K562 (cell line): ENCODE results near the gene POR. TPM values are rescaled to one million over a fixed set of nuclear protein-coding genes. Genes with fewer than 3 reads are reported as not detected.

ENCODE experiments used
- ARID2 ChIP-seq: fragments of 450-650 bp; IDR thresholded peaks from 2 replicates; pipeline ENCODE4 v1.6.1; 2017; ENCODE audit warnings: antibody characterized with exemption, mild to moderate bottlenecking
- CBX3 ChIP-seq, 2 experiments: IDR thresholded peaks; 1 replicate in 1 of 2; 2 replicates in 1 of 2; pipeline ENCODE4 v1.6.1; 2012; ENCODE audit warnings: inconsistent platforms in 2 of 2, low read length in 2 of 2, borderline replicate concordance in 1 of 2, control low read depth in 1 of 2
- CEBPG ChIP-seq, 3 experiments: fragments of 200-800 bp in 1 of 3; sonication (Bioruptor generic) in 1 of 3; sonication (generic) in 1 of 3; formaldehyde crosslinking in 1 of 3; IDR thresholded peaks in 2 of 3; conservative IDR thresholded peaks in 1 of 3; 2 replicates each; pipeline versions ENCODE4 v1.6.1 to v1.8.0; 2016 to 2022; ENCODE audit warnings: missing compliant biosample characterization in 2 of 3, missing genetic modification characterization in 2 of 3, mild to moderate bottlenecking in 1 of 3, missing genetic modification reagents in 1 of 3
- CTBP1 ChIP-seq: fragments of 450-650 bp; IDR thresholded peaks from 2 replicates; pipeline ENCODE4 v1.6.1; 2016; ENCODE audit warnings: borderline replicate concordance
- ETV5 ChIP-seq: sonication (generic); formaldehyde crosslinking; IDR thresholded peaks from 2 replicates; pipeline ENCODE4 v1.4.0; 2020; ENCODE audit warnings: low read depth, mild to moderate bottlenecking, missing genetic modification reagents
- HDAC8 ChIP-seq: fragments of 450-650 bp; IDR thresholded peaks from 2 replicates; pipeline ENCODE4 v1.6.1; 2016; ENCODE audit warnings: mild to moderate bottlenecking, missing genetic modification characterization, moderate library complexity, missing compliant biosample characterization
- NFYB ChIP-seq: IDR thresholded peaks from 2 replicates; pipeline ENCODE4 v1.6.1; 2011; ENCODE audit warnings: mild to moderate bottlenecking, moderate library complexity; ENCODE audit not compliant: insufficient read length; ENCODE audit errors: extremely low read depth
- NR2C2 ChIP-seq, 2 experiments: fragments of 200-800 bp in 1 of 2; sonication (Bioruptor generic) in 1 of 2; sonication (generic) in 1 of 2; formaldehyde crosslinking in 1 of 2; IDR thresholded peaks; 2 replicates each; pipeline versions ENCODE4 v1.6.1 to v1.8.0; 2016 to 2022; ENCODE audit warnings: mild to moderate bottlenecking in 1 of 2, missing compliant biosample characterization in 1 of 2, missing genetic modification characterization in 1 of 2, missing genetic modification reagents in 1 of 2
- PTBP1 ChIP-seq: fragments of 200-400 bp; formaldehyde crosslinking; IDR thresholded peaks from 2 replicates; pipeline ENCODE4 v1.6.1; 2017; ENCODE audit warnings: low read depth, low read length
- SETDB1 ChIP-seq: IDR thresholded peaks from one replicate; pipeline ENCODE4 v1.6.1; 2012; ENCODE audit warnings: low read length, control low read depth, inconsistent platforms
- SIN3A ChIP-seq, 2 experiments: fragments of 150-350 bp in 1 of 2; IDR thresholded peaks; 2 replicates each; pipeline ENCODE4 v1.6.1; 2011 to 2016; ENCODE audit warnings: borderline replicate concordance in 2 of 2, low read depth in 2 of 2, low read length in 2 of 2, mild to moderate bottlenecking in 2 of 2, moderate library complexity in 2 of 2; ENCODE audit not compliant: control insufficient read depth in 1 of 2
- STAG1 ChIP-seq: sonication (generic); formaldehyde crosslinking; IDR thresholded peaks from 2 replicates; pipeline ENCODE4 v1.5.0; 2020; ENCODE audit warnings: missing genetic modification reagents, borderline replicate concordance
- ZNF232 ChIP-seq: sonication (generic); formaldehyde crosslinking; IDR thresholded peaks from 2 replicates; pipeline ENCODE4 v1.8.0; 2022; ENCODE audit warnings: mild to moderate bottlenecking, missing genetic modification reagents
- polyA plus RNA-seq, 8 experiments: library from polyadenylated mRNA; depleted of rRNA in 4 of 8; stranded (reverse) in 5 of 8; unstranded in 3 of 8; fragments of >200 nt; fragmentation: Nextera tagmentation in 2 of 8; fragmentation: Illumina TruSeq in 1 of 8; extraction: Ambion mirVana in 2 of 8; extraction: Trizol in 1 of 8; gene quantifications; 2 replicates each; pipeline versions ENCODE4 v1.2.1 to v1.2.3, GENCODE V29; 2011 to 2014; ENCODE audit warnings: inconsistent platforms in 1 of 8, missing spikeins in 1 of 8
- total RNA-seq, 7 experiments: library from RNA; depleted of rRNA in 6 of 7; stranded (reverse); fragments of >200 nt in 6 of 7; fragmentation: Illumina TruSeq in 2 of 7; extraction: Trizol in 2 of 7; gene quantifications; 2 replicates each; pipeline versions ENCODE4 v1.2.1 to v1.2.3, GENCODE V29; 2011 to 2021; ENCODE audit warnings: low replicate concordance in 1 of 7
- TF ChIP-seq, protein P1 (sequence below), 3 experiments: fragments of 200-800 bp in 1 of 3; sonication (Bioruptor generic) in 1 of 3; sonication (generic) in 1 of 3; formaldehyde crosslinking in 1 of 3; IDR thresholded peaks; 2 replicates each; pipeline versions ENCODE4 v1.6.1 to v1.8.0; 2016 to 2022; ENCODE audit warnings: mild to moderate bottlenecking in 2 of 3, missing compliant biosample characterization in 2 of 3, missing genetic modification characterization in 2 of 3, missing genetic modification reagents in 1 of 3
- TF ChIP-seq, protein P2 (sequence below): fragments of 250-450 bp; sonication (Bioruptor Pico); IDR thresholded peaks from 2 replicates; pipeline ENCODE4 v1.4.0; 2020
- TF ChIP-seq, protein P3 (sequence below): sonication (generic); formaldehyde crosslinking; IDR thresholded peaks from 2 replicates; pipeline ENCODE4 v1.8.1; 2023; ENCODE audit warnings: mild to moderate bottlenecking, missing genetic modification reagents
- TF ChIP-seq, protein P4 (sequence below): fragments of 450-650 bp; conservative IDR thresholded peaks from 2 replicates; pipeline ENCODE4 v1.6.1; 2016; ENCODE audit warnings: missing genetic modification characterization, low read depth, mild to moderate bottlenecking, control low read depth, missing compliant biosample characterization

Gene POR
- total and polyA plus RNA-seq, 9 of the 15 experiments (the other 6 are each of a cell fraction or from before 2014, with no cell fraction given) = 4.7 to 142 (median 40.8) TPM

DNA sequence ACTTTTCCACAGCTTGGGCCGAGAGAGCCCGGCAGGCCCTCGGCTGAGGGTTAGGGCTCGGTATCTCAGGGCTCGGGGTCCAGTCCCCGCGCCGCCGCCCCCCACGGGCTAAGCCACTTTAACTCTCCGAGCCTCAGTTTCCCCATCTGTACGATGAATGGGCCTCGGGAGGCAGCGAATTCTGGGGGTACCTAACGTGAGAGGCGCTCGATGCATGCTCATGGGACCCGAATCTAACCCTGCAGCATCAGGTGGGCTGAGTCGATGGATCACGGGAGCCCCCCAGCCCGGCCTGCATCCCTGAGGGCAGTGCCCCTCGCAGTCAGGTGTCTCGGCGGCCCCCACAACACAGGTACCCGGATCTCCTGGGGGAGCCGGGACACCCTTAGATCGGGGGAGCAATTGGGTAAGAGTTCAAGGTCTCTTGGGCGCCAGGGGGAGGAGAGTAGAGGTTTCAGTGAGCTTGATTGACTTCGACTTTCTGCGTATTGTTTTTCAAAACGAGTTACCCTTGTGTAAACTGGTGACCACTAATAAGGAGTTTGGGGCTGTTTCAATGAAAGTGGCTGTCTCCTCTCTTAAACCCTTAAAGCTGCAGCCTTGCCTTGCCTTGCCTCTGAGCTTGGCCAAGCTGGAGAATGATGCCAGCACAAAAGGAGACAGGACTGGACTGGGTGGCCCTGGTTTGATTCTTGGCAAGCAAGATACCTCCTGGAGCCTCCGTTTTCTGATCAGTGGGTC is 631 bp downstream of the POR start (continued):
- TF ChIP-seq SIN3A (IDR thresholded peaks at IDR 0.05; ENCODE audit: borderline replicate concordance in 2 of 2, control insufficient read depth in 1 of 2, low read depth in 2 of 2, low read length in 2 of 2) (0 out of 4 replicates have a peak, but pooled peaks of 1 of the 2 experiments have one; percentile 22), STAG1 (no peak), HDAC8 (no peak), NR2C2 (CRISPR knock-in tag; IDR thresholded peaks at IDR 0.05) (0 out of 2 replicates have a peak, but pooled peaks have one; percentile 55), NR2C2 (tag; IDR thresholded peaks at IDR 0.05) (no peak), ARID2 (no peak), CEBPG (CRISPR knock-in tag; IDR thresholded peaks at IDR 0.05) (0 out of 2 replicates have a peak, but pooled peaks have one; percentile 19), CEBPG (tag; conservative IDR thresholded peaks at IDR 0.05 in 1 of 2, IDR thresholded peaks at IDR 0.05 in 1 of 2) (peak in 1 of 2 experiments; percentile 46; a peak in 1 of 4 replicates), ETV5 (CRISPR knock-in tag) (no peak), NFYB (no peak), SETDB1 (no peak), CTBP1 (no peak), ZNF232 (CRISPR knock-in tag) (peak; percentile 9; the same call in 1 of the 2 replicates), PTBP1 (no peak), CBX3 (IDR thresholded peaks at IDR 0.05; ENCODE audit: borderline replicate concordance in 1 of 2, low read length in 2 of 2) (0 out of 3 replicates have a peak, but pooled peaks of 1 of the 2 experiments have one; percentile 4)
- TF ChIP-seq, protein P1, sequence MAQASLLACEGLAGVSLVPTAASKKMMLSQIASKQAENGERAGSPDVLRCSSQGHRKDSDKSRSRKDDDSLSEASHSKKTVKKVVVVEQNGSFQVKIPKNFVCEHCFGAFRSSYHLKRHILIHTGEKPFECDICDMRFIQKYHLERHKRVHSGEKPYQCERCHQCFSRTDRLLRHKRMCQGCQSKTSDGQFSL (CRISPR knock-in tag; IDR thresholded peaks at IDR 0.05) = 0 out of 2 replicates have a peak, but pooled peaks have one; percentile 55
- TF ChIP-seq, protein P1 (tag; IDR thresholded peaks at IDR 0.05) = no peak
- TF ChIP-seq, protein P2, sequence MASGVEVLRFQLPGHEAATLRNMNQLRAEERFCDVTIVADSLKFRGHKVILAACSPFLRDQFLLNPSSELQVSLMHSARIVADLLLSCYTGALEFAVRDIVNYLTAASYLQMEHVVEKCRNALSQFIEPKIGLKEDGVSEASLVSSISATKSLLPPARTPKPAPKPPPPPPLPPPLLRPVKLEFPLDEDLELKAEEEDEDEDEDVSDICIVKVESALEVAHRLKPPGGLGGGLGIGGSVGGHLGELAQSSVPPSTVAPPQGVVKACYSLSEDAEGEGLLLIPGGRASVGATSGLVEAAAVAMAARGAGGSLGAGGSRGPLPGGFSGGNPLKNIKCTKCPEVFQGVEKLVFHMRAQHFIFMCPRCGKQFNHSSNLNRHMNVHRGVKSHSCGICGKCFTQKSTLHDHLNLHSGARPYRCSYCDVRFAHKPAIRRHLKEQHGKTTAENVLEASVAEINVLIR (CRISPR knock-in tag) = no peak
- TF ChIP-seq, protein P3, sequence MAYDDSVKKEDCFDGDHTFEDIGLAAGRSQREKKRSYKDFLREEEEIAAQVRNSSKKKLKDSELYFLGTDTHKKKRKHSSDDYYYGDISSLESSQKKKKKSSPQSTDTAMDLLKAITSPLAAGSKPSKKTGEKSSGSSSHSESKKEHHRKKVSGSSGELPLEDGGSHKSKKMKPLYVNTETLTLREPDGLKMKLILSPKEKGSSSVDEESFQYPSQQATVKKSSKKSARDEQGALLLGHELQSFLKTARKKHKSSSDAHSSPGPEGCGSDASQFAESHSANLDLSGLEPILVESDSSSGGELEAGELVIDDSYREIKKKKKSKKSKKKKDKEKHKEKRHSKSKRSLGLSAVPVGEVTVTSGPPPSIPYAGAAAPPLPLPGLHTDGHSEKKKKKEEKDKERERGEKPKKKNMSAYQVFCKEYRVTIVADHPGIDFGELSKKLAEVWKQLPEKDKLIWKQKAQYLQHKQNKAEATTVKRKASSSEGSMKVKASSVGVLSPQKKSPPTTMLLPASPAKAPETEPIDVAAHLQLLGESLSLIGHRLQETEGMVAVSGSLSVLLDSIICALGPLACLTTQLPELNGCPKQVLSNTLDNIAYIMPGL (CRISPR knock-in tag) = 0 out of 2 replicates have a peak, but pooled peaks have one; percentile 25
- TF ChIP-seq, protein P4, sequence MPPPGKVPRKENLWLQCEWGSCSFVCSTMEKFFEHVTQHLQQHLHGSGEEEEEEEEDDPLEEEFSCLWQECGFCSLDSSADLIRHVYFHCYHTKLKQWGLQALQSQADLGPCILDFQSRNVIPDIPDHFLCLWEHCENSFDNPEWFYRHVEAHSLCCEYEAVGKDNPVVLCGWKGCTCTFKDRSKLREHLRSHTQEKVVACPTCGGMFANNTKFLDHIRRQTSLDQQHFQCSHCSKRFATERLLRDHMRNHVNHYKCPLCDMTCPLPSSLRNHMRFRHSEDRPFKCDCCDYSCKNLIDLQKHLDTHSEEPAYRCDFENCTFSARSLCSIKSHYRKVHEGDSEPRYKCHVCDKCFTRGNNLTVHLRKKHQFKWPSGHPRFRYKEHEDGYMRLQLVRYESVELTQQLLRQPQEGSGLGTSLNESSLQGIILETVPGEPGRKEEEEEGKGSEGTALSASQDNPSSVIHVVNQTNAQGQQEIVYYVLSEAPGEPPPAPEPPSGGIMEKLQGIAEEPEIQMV (tag) = no peak
